GM21723 (cell line): ENCODE data around the gene FHOD1.

Experiments
- ATAC-seq: cut with Tn5 transposase; IDR thresholded peaks from one replicate; pipeline ENCODE4 v1.9.1; 2021; ENCODE audit warnings: mild to moderate bottlenecking, moderate library complexity; ENCODE audit not compliant: unreplicated experiment

The FHOD1 gene

GRCh38 chr16:67210069-67210937 is 37.0 kb downstream of the FHOD1 start:
- no peak for ATAC-seq

GRCh38 chr16:67209565-67209964 is 37.7 kb downstream of the FHOD1 start:
- no peak for ATAC-seq

- no peak for ATAC-seq
Measured at GRCh38 chr16:67208154-67208896, 39.0 kb downstream of the FHOD1 start.

- ATAC-seq: no peak
Measured at GRCh38 chr16:67207249-67208091, 39.8 kb downstream of the FHOD1 start.

- ATAC-seq: no peak
Measured at GRCh38 chr16:67206838-67207248, 40.4 kb downstream of the FHOD1 start.

- no peak for ATAC-seq
Measured at GRCh38 chr16:67206129-67206837, 41.0 kb downstream of the FHOD1 start.

GRCh38 chr16:67204076-67204475 is 43.2 kb downstream of the FHOD1 start:
- ATAC-seq: no peak

GRCh38 chr16:67202956-67203493 is 44.3 kb downstream of the FHOD1 start:
- ATAC-seq: no peak

- no peak for ATAC-seq
Measured at GRCh38 chr16:67202426-67202825, 44.9 kb downstream of the FHOD1 start.

GRCh38 chr16:67201411-67202345 is 45.6 kb downstream of the FHOD1 start:
- ATAC-seq: no peak

- ATAC-seq: no peak
Measured at GRCh38 chr16:67200491-67200890, 46.8 kb downstream of the FHOD1 start.

- ATAC-seq: no peak
Measured at GRCh38 chr16:67199808-67200198, 47.5 kb downstream of the FHOD1 start.

- no peak for ATAC-seq
Measured at GRCh38 chr16:67199011-67199807, 48.1 kb downstream of the FHOD1 start, which contains the start of gene ELMO3. ELMO3 (plus strand) TSS chr16:67199131; CDS start chr16:67199327, 196 bp downstream.

GRCh38 chr16:67198238-67198734 is 49.0 kb downstream of the FHOD1 start:
- no peak for ATAC-seq

GRCh38 chr16:67197704-67198103 is 49.6 kb downstream of the FHOD1 start:
- no peak for ATAC-seq

- no peak for ATAC-seq
Measured at GRCh38 chr16:67196881-67197280, 50.4 kb downstream of the FHOD1 start.

- ATAC-seq: no peak
Measured at GRCh38 chr16:67195676-67196075, 51.6 kb downstream of the FHOD1 start.

- ATAC-seq: no peak
Measured at GRCh38 chr16:67194260-67194659, 53.0 kb downstream of the FHOD1 start.
